Astrocyte of the cerebellum (primary cell): ENCODE results near the gene PHOX2A.

ENCODE experiments used
- DNase-seq: peaks from one replicate; pipeline ENCODE4 v3.0.0-alpha.2; 2011; ENCODE audit warnings: low read depth
- H3K4me3 ChIP-seq: 2 replicates; pipeline ENCODE4 v1.5.1; 2011; ENCODE audit warnings: mild to moderate bottlenecking, low read depth, low read length, moderate library complexity
- CTCF ChIP-seq: IDR thresholded peaks from 2 replicates; pipeline ENCODE4 v1.5.1; 2012; ENCODE audit warnings: low read length, low read depth, moderate library complexity, mild to moderate bottlenecking; ENCODE audit errors: missing control alignments
- in situ Hi-C: cut with HindIII; loops from 2 replicates; pipeline ENCODE4 v1.10.0; 2017; ENCODE audit warnings: low sequenced_read_pairs

The PHOX2A gene

GRCh38 chr11:72244361-72245262 lies 636 bp upstream of the PHOX2A start:
- in situ Hi-C loops: loop anchor here (10.0 kb wide), 1 partner anchor 100 kb away; no protein-coding TSS in a partner anchor
- DNase-seq: no peak

GRCh38 chr11:72243173-72244059 lies 560 bp downstream of the PHOX2A start:
- in situ Hi-C loops: loop anchor here (10.0 kb wide), 1 partner anchor 101 kb away; no protein-coding TSS in a partner anchor
- no peak overlapping the region for H3K4me3 ChIP-seq
- TF ChIP-seq CTCF: no peak
- DNase-seq: no peak

More at GRCh38 chr11:72244361-72245262, 636 bp upstream of the PHOX2A start:
- TF ChIP-seq CTCF: no peak
- peak overlapping the region; percentile 9 for H3K4me3 ChIP-seq

GRCh38 chr11:72242141-72242540 lies 1.8 kb downstream of the PHOX2A start:
- in situ Hi-C loops: loop anchor here (10.0 kb wide), 1 partner anchor 103 kb away; no protein-coding TSS in a partner anchor
- no peak overlapping the region for H3K4me3 ChIP-seq
- no peak for TF ChIP-seq CTCF
- no peak for DNase-seq

- in situ Hi-C loops: loop anchor here (10.0 kb wide), 1 partner anchor 103 kb away; no protein-coding TSS in a partner anchor
- no peak for DNase-seq
- no peak for TF ChIP-seq CTCF
- no peak overlapping the region for H3K4me3 ChIP-seq
Observed at GRCh38 chr11:72241291-72241781, 2.6 kb downstream of the PHOX2A start.

- no peak for DNase-seq
- in situ Hi-C loops: loop anchor here (10.0 kb wide), 1 partner anchor 104 kb away; no protein-coding TSS in a partner anchor
- TF ChIP-seq CTCF: no peak
- no peak overlapping the region for H3K4me3 ChIP-seq
Observed at GRCh38 chr11:72240461-72241290, 3.3 kb downstream of the PHOX2A start.
